SK-N-MC (cell line): ENCODE measurements around the gene MYO15A.

Source experiments
- EZH2 ChIP-seq: fragments of 200-600 bp; sonication (generic); IDR thresholded peaks from one replicate; pipeline ENCODE4 v1.6.1; 2017; ENCODE audit warnings: antibody characterized with exemption
- POLR2AphosphoS5 ChIP-seq: IDR thresholded peaks from 2 replicates; pipeline ENCODE4 v1.6.1; 2012; ENCODE audit warnings: mild to moderate bottlenecking, low read depth, low read length, borderline replicate concordance

- TF ChIP-seq EZH2, result no peak
- TF ChIP-seq POLR2AphosphoS5, result no peak
Measured at GRCh38 chr17:18156976-18157280, 48.4 kb downstream of the MYO15A start.
